ENCODE data around the gene NARF.
A peak's percentile ranks its signal among the peaks of the same experiment; 100 is the strongest.
"Not testable (repeated sequence)": the region's sequence is repeated elsewhere in the genome, so short reads cannot be mapped to it uniquely, and the experiment has no call there.

Gene NARF

GRCh38 chr17:82536512-82537201, 78.1 kb downstream of the NARF start:
- DNase-seq (ENCODE audit: low spot score), result peak; percentile 55

- not testable (repeated sequence) for DNase-seq (ENCODE audit: low spot score)
These were observed 78.7 kb downstream of the NARF start for GRCh38 chr17:82537228-82537627.

- not testable (repeated sequence) for DNase-seq (ENCODE audit: low spot score)
These were observed 80.5 kb downstream of the NARF start for GRCh38 chr17:82539076-82539475.

Measured in D341Med (cell line).